Gastrocnemius medialis (tissue), 4 donors: Measurements from ENCODE around the gene TAX1BP1. TPM values are rescaled to one million over a fixed set of nuclear protein-coding genes. Genes with fewer than 3 reads are reported as not detected.

ENCODE experiments used
- ATAC-seq, 2 donors: fragments of 150-250 bp; one replicate each; pipeline ENCODE4 v1.9.1; 2016
- DNase-seq, 2 donors: peaks; one replicate each; pipeline ENCODE4 v3.0.0-alpha.2; 2019
- H3K27ac ChIP-seq, 4 donors: fragments of 200-600 bp; sonication (generic); 1 replicate in 1 of 4; 2 replicates in 3 of 4; pipeline ENCODE4 v1.5.1; 2016 to 2018; ENCODE audit warnings: mild to moderate bottlenecking in 2 of 4, moderate library complexity in 1 of 4
- H3K27me3 ChIP-seq, 3 donors: fragments of 200-600 bp; sonication (generic) in 2 of 3; 1 replicate in 1 of 3; 2 replicates in 2 of 3; pipeline versions ENCODE4 v1.5.1 to v1.6.0; 2016 to 2019; ENCODE audit warnings: mild to moderate bottlenecking in 1 of 3, moderate library complexity in 1 of 3
- H3K36me3 ChIP-seq, 2 donors: fragments of 200-600 bp; sonication (generic) in 1 of 2; one replicate each; pipeline ENCODE4 v1.5.1; 2017 to 2018
- H3K4me1 ChIP-seq, 2 donors: fragments of 200-600 bp; sonication (generic) in 1 of 2; one replicate each; pipeline ENCODE4 v1.5.1; 2016 to 2017; ENCODE audit warnings: mild to moderate bottlenecking in 2 of 2
- H3K4me3 ChIP-seq, 4 donors: fragments of 200-600 bp; sonication (generic) in 3 of 4; 1 replicate in 1 of 4; 2 replicates in 3 of 4; pipeline ENCODE4 v1.5.1; 2016 to 2019; ENCODE audit warnings: mild to moderate bottlenecking in 2 of 4
- H3K9me3 ChIP-seq, 3 donors: fragments of 200-600 bp; sonication (generic) in 2 of 3; 1 replicate in 1 of 3; 2 replicates in 2 of 3; pipeline ENCODE4 v1.5.1; 2016 to 2019
- CTCF ChIP-seq, 5 experiments: fragments of 450-650 bp in 3 of 5; fragments of 200-600 bp in 2 of 5; sonication (generic) in 2 of 5; IDR thresholded peaks in 4 of 5; conservative IDR thresholded peaks in 1 of 5; 1 replicate in 4 of 5; 2 replicates in 1 of 5; pipeline ENCODE4 v1.5.1; 2016 to 2019; ENCODE audit warnings: antibody characterized with exemption in 5 of 5, mild to moderate bottlenecking in 3 of 5, moderate library complexity in 3 of 5
- POLR2A ChIP-seq, 2 donors: fragments of 450-650 bp; IDR thresholded peaks; one replicate each; pipeline ENCODE4 v1.6.1; 2017; ENCODE audit warnings: antibody characterized with exemption in 2 of 2, mild to moderate bottlenecking in 2 of 2, moderate library complexity in 2 of 2
- in situ Hi-C, 4 donors: fragments of 200-750 bp; cut with MboI; loops; one replicate each; pipeline versions ENCODE4 v1.15.0 to v1.8.0; 2017; ENCODE audit warnings: low sequenced_read_pairs in 4 of 4
- intact Hi-C: fragments of 100-400 bp; cut with DNase I; formaldehyde crosslinking; loops from one replicate; pipeline ENCODE4 v1.15.1; 2023; ENCODE audit warnings: low total_unique reads
- total RNA-seq, 4 donors: library from RNA; depleted of rRNA; stranded (reverse); fragments of >200 nt; gene quantifications; one replicate each; pipeline versions ENCODE4 v1.1.0 to v1.2.3, GENCODE V29; 2016

TAX1BP1 gene
- total RNA-seq, 4 donors from 2014 or later = 110 to 136 (median 113) TPM

- Histone ChIP-seq H3K4me3 (no peak overlapping the region), H3K27ac (no peak overlapping the region), H3K27me3 (no peaks in the 10 kb centered on the region), H3K4me1 (peaks cover 22 to 26% of the 10 kb centered on the region in 2 donors), H3K36me3 (peaks cover 0 to 1% of the 10 kb centered on the region in 2 donors), H3K9me3 (no peaks in the 10 kb centered on the region)
- no peak for DNase-seq
- no peak for ATAC-seq
- in situ Hi-C loops = loop anchor here in 3 of 4 donors (25.0 kb wide), 2 partner anchors 232 to 568 kb away; partner anchors contain the start of gene HOXA13 (in 2 of the 3)
- intact Hi-C loops = loop anchor here (5.0 kb wide), 1 partner anchor 583 kb away; no protein-coding TSS in a partner anchor
- TF ChIP-seq POLR2A (IDR thresholded peaks at IDR 0.05) = no peak
- TF ChIP-seq CTCF (IDR thresholded peaks at IDR 0.05 in 4 of 5, conservative IDR thresholded peaks at IDR 0.05 in 1 of 5) = no peak
Measured at GRCh38 chr7:27779873-27780272, 39.9 kb downstream of the TAX1BP1 start.

GRCh38 chr7:27781188-27781587, 41.2 kb downstream of the TAX1BP1 start:
- DNase-seq (no peak), ATAC-seq (no peak)
- in situ Hi-C loops (loop anchor here in 3 of 4 donors (25.0 kb wide), 2 partner anchors 231 to 569 kb away; partner anchors contain the start of gene HOXA13 (in 2 of the 3)), intact Hi-C loops (no loop called here)
- H3K36me3 ChIP-seq = peaks cover 0 to 14% of the 10 kb centered on the region in 2 donors
- no peak for TF ChIP-seq CTCF (IDR thresholded peaks at IDR 0.05 in 4 of 5, conservative IDR thresholded peaks at IDR 0.05 in 1 of 5)
- no peak for TF ChIP-seq POLR2A (IDR thresholded peaks at IDR 0.05)
- no peak overlapping the region for H3K27ac ChIP-seq
- H3K4me3 ChIP-seq = no peak overlapping the region
- no peaks in the 10 kb centered on the region for H3K9me3 ChIP-seq
- H3K27me3 ChIP-seq = no peaks in the 10 kb centered on the region
- peaks cover 14 to 15% of the 10 kb centered on the region in 2 donors for H3K4me1 ChIP-seq

GRCh38 chr7:27782849-27783248, 42.9 kb downstream of the TAX1BP1 start:
- in situ Hi-C loops (loop anchor here in 3 of 4 donors (25.0 kb wide), 2 partner anchors 229 to 571 kb away; partner anchors contain the start of gene HOXA13 (in 2 of the 3)), intact Hi-C loops (no loop called here)
- H3K9me3 ChIP-seq = no peaks in the 10 kb centered on the region
- H3K27ac ChIP-seq = no peak overlapping the region
- H3K36me3 ChIP-seq = peaks cover 0 to 19% of the 10 kb centered on the region in 2 donors
- DNase-seq = no peak
- ATAC-seq = no peak
- no peak for TF ChIP-seq CTCF (IDR thresholded peaks at IDR 0.05 in 4 of 5, conservative IDR thresholded peaks at IDR 0.05 in 1 of 5)
- no peak for TF ChIP-seq POLR2A (IDR thresholded peaks at IDR 0.05)
- peaks cover 3 to 12% of the 10 kb centered on the region in 2 donors for H3K4me1 ChIP-seq
- H3K27me3 ChIP-seq = no peaks in the 10 kb centered on the region
- H3K4me3 ChIP-seq = no peak overlapping the region

- TF ChIP-seq POLR2A (IDR thresholded peaks at IDR 0.05) = no peak
- peak; percentile 27 to 50 (median 36) for TF ChIP-seq CTCF (IDR thresholded peaks at IDR 0.05 in 4 of 5, conservative IDR thresholded peaks at IDR 0.05 in 1 of 5)
- in situ Hi-C loops (loop anchor here in 3 of 4 donors (25.0 kb wide), 2 partner anchors 228 to 572 kb away; partner anchors contain the start of gene HOXA13 (in 2 of the 3)), intact Hi-C loops (no loop called here)
- H3K4me3 ChIP-seq = no peak overlapping the region
- ATAC-seq (peak in 1 of 2 donors; percentile 18), DNase-seq (no peak)
- peaks cover 0 to 12% of the 10 kb centered on the region in 2 donors for H3K4me1 ChIP-seq
- no peaks in the 10 kb centered on the region for H3K27me3 ChIP-seq
- peaks cover 0 to 31% of the 10 kb centered on the region in 2 donors for H3K36me3 ChIP-seq
- no peak overlapping the region for H3K27ac ChIP-seq
- H3K9me3 ChIP-seq = no peaks in the 10 kb centered on the region
Measured at GRCh38 chr7:27784399-27785053, 44.6 kb downstream of the TAX1BP1 start.
